ENCODE data around the gene SHC2.
A peak's percentile ranks its signal among the peaks of the same experiment; 100 is the strongest.
"Not testable (repeated sequence)": the region's sequence is repeated elsewhere in the genome, so short reads cannot be mapped to it uniquely, and the experiment has no call there.

Gene SHC2

GRCh38 chr19:491146-491741 is 30.4 kb upstream of the SHC2 start:
- no peak for DNase-seq (ENCODE audit: low read depth)

- no peak for DNase-seq (ENCODE audit: low read depth)
These were observed 28.8 kb upstream of the SHC2 start for GRCh38 chr19:489418-490196.

- peak; percentile 84 for DNase-seq (ENCODE audit: low read depth)
These were observed 27.9 kb upstream of the SHC2 start for GRCh38 chr19:488505-489417.

- no peak for DNase-seq (ENCODE audit: low read depth)
These were observed 24.9 kb upstream of the SHC2 start for GRCh38 chr19:485583-486236.

GRCh38 chr19:485077-485476 is 24.2 kb upstream of the SHC2 start:
- DNase-seq (ENCODE audit: low read depth): no peak

GRCh38 chr19:484494-484893 is 23.7 kb upstream of the SHC2 start:
- no peak for DNase-seq (ENCODE audit: low read depth)

GRCh38 chr19:483332-484072 is 22.7 kb upstream of the SHC2 start:
- DNase-seq (ENCODE audit: low read depth): no peak

GRCh38 chr19:482186-483041 is 21.6 kb upstream of the SHC2 start:
- DNase-seq (ENCODE audit: low read depth): no peak

GRCh38 chr19:481100-481499 is 20.3 kb upstream of the SHC2 start:
- DNase-seq (ENCODE audit: low read depth): not testable (repeated sequence)

GRCh38 chr19:480016-480855 is 19.4 kb upstream of the SHC2 start:
- no peak for DNase-seq (ENCODE audit: low read depth)

- no peak for DNase-seq (ENCODE audit: low read depth)
These were observed 18.1 kb upstream of the SHC2 start for GRCh38 chr19:478976-479375.

- DNase-seq (ENCODE audit: low read depth): no peak
These were observed 17.5 kb upstream of the SHC2 start for GRCh38 chr19:478236-478903.

- DNase-seq (ENCODE audit: low read depth): no peak
These were observed 14.5 kb upstream of the SHC2 start for GRCh38 chr19:475360-475759.

GRCh38 chr19:474126-475078 is 13.6 kb upstream of the SHC2 start:
- DNase-seq (ENCODE audit: low read depth): no peak

GRCh38 chr19:472005-472858 is 11.4 kb upstream of the SHC2 start:
- no peak for DNase-seq (ENCODE audit: low read depth)

GRCh38 chr19:470701-471100 is 9.9 kb upstream of the SHC2 start:
- DNase-seq (ENCODE audit: low read depth): no peak

GRCh38 chr19:469833-470232 is 9.0 kb upstream of the SHC2 start:
- no peak for DNase-seq (ENCODE audit: low read depth)

Measured in stimulated activated CD8-positive, alpha-beta memory T cell treated with anti-CD3 and anti-CD28 coated beads, Interleukin-7, amount 100 ng/mL, for 24 hours (primary cell).